Sigmoid colon (tissue), 7 donors: ENCODE measurements around the gene PREB. TPM values are rescaled to one million over a fixed set of nuclear protein-coding genes. Genes with fewer than 3 reads are reported as not detected.

Source experiments
- DNase-seq: peaks from one replicate; pipeline ENCODE4 v3.0.0-alpha.2; 2019
- H3K27ac ChIP-seq, 4 donors: fragments of 200-600 bp; sonication (generic); one replicate each; pipeline ENCODE4 v1.5.1; 2016 to 2019; ENCODE audit warnings: mild to moderate bottlenecking in 1 of 4
- H3K27me3 ChIP-seq, 3 donors: fragments of 200-600 bp; sonication (generic); one replicate each; pipeline ENCODE4 v1.5.1; 2019; ENCODE audit warnings: mild to moderate bottlenecking in 1 of 3
- H3K36me3 ChIP-seq, 4 donors: fragments of 200-600 bp; sonication (generic); one replicate each; pipeline ENCODE4 v1.5.1; 2016 to 2019
- H3K4me1 ChIP-seq, 4 donors: fragments of 200-600 bp; sonication (generic); one replicate each; pipeline ENCODE4 v1.5.1; 2017 to 2019
- H3K4me3 ChIP-seq, 4 donors: fragments of 200-600 bp; sonication (generic); one replicate each; pipeline ENCODE4 v1.5.1; 2017 to 2019; ENCODE audit warnings: mild to moderate bottlenecking in 2 of 4, moderate library complexity in 1 of 4
- H3K9me3 ChIP-seq, 4 donors: fragments of 200-600 bp in 3 of 4; sonication (generic) in 3 of 4; one replicate each; pipeline versions ENCODE4 v1.5.1 to v1.6.1; 2013 to 2019
- CTCF ChIP-seq, 4 experiments: fragments of 450-650 bp in 3 of 4; fragments of 200-600 bp in 1 of 4; IDR thresholded peaks; one replicate each; pipeline ENCODE4 v1.5.1; 2016 to 2019; ENCODE audit warnings: antibody characterized with exemption in 4 of 4, mild to moderate bottlenecking in 3 of 4, moderate library complexity in 2 of 4
- EP300 ChIP-seq, 4 donors: sonication (generic); formaldehyde crosslinking; IDR thresholded peaks; one replicate each; pipeline ENCODE4 v1.6.1; 2017; ENCODE audit warnings: antibody characterized with exemption in 4 of 4
- POLR2A ChIP-seq, 2 donors: fragments of 450-650 bp; IDR thresholded peaks; one replicate each; pipeline ENCODE4 v1.6.1; 2016; ENCODE audit warnings: antibody characterized with exemption in 2 of 2, mild to moderate bottlenecking in 2 of 2, moderate library complexity in 2 of 2
- POLR2AphosphoS5 ChIP-seq, 4 donors: sonication (generic); formaldehyde crosslinking; IDR thresholded peaks; one replicate each; pipeline ENCODE4 v1.6.1; 2017; ENCODE audit warnings: antibody characterized with exemption in 4 of 4
- whole genome bisulfite sequencing, 2 donors: extraction: QIAGEN DNeasy Blood & Tissue Kit; methylation state at CpG; one replicate each; pipeline ENCODE4 v1.1.7; 2013; 5-methylcytosine and 5-hydroxymethylcytosine counted together
- intact Hi-C: fragments of 100-400 bp; cut with DNase I; formaldehyde crosslinking; loops from one replicate; pipeline ENCODE4 v1.15.1; 2023
- polyA plus RNA-seq, 3 donors: library from polyadenylated mRNA; stranded (reverse); fragments of 200-250 nt; gene quantifications; one replicate each; pipeline ENCODE4 v1.2.3, GENCODE V29; 2013
- total RNA-seq, 4 donors: library from RNA; depleted of rRNA; stranded (reverse); fragments of >200 nt; gene quantifications; one replicate each; pipeline ENCODE4 v1.1.0, GENCODE V29; 2016
- donor health status: healthy with polysubstance abuse.
- donor health status: Bipolar disorder and iron deficiency.
- donor health status: healthy.

PREB gene
- total and polyA plus RNA-seq, 7 donors = 28.2 to 58.5 (median 49.3) TPM

GRCh38 chr2:27109083-27109482 lies 25.4 kb downstream of the PREB start:
- Histone ChIP-seq H3K4me1 (no peaks in the 10 kb centered on the region), H3K27ac (no peak overlapping the region), H3K36me3 (no peaks in the 10 kb centered on the region), H3K27me3 (peaks cover 0 to 23% (median 0%) of the 10 kb centered on the region in 3 donors), H3K9me3 (no peaks in the 10 kb centered on the region), H3K4me3 (no peak overlapping the region)
- intact Hi-C loops = no loop called here
- 92 to 96% methylated on average over 3 of the region's 3 CpGs for WGBS, 2 donors
- no peak for DNase-seq
- TF ChIP-seq EP300 (IDR thresholded peaks at IDR 0.05) = no peak
- no peak for TF ChIP-seq POLR2A (IDR thresholded peaks at IDR 0.05)
- TF ChIP-seq POLR2AphosphoS5 (IDR thresholded peaks at IDR 0.05) = no peak
- TF ChIP-seq CTCF (IDR thresholded peaks at IDR 0.05) = no peak

GRCh38 chr2:27108221-27108620 lies 26.2 kb downstream of the PREB start:
- intact Hi-C loops = no loop called here
- no peak for DNase-seq
- Histone ChIP-seq H3K27ac (no peak overlapping the region), H3K4me1 (no peaks in the 10 kb centered on the region), H3K4me3 (no peak overlapping the region), H3K9me3 (no peaks in the 10 kb centered on the region), H3K27me3 (peaks cover 0 to 30% (median 0%) of the 10 kb centered on the region in 3 donors), H3K36me3 (no peaks in the 10 kb centered on the region)
- WGBS, 2 donors = 83 to 94% methylated on average over 2 of the region's 2 CpGs
- TF ChIP-seq POLR2A (IDR thresholded peaks at IDR 0.05) (no peak), CTCF (IDR thresholded peaks at IDR 0.05) (no peak), EP300 (IDR thresholded peaks at IDR 0.05) (no peak)

GRCh38 chr2:27105981-27106380 lies 28.5 kb downstream of the PREB start:
- 76 to 81% methylated on average over 3 of the region's 3 CpGs for WGBS, 2 donors
- DNase-seq = no peak
- Histone ChIP-seq H3K4me3 (no peak overlapping the region), H3K27me3 (peaks cover 0 to 30% (median 0%) of the 10 kb centered on the region in 3 donors), H3K9me3 (no peaks in the 10 kb centered on the region), H3K27ac (no peak overlapping the region), H3K4me1 (no peaks in the 10 kb centered on the region), H3K36me3 (no peaks in the 10 kb centered on the region)
- intact Hi-C loops = no loop called here
- no peak for TF ChIP-seq CTCF (IDR thresholded peaks at IDR 0.05)
- no peak for TF ChIP-seq POLR2A (IDR thresholded peaks at IDR 0.05)
- no peak for TF ChIP-seq EP300 (IDR thresholded peaks at IDR 0.05)
- no peak for TF ChIP-seq POLR2AphosphoS5 (IDR thresholded peaks at IDR 0.05)

- Histone ChIP-seq H3K27me3 (peaks cover 0 to 27% (median 0%) of the 10 kb centered on the region in 3 donors), H3K4me3 (no peak overlapping the region), H3K36me3 (no peaks in the 10 kb centered on the region), H3K9me3 (no peaks in the 10 kb centered on the region), H3K27ac (no peak overlapping the region), H3K4me1 (no peaks in the 10 kb centered on the region)
- DNase-seq = no peak
- 84 to 92% methylated on average over 5 of the region's 5 CpGs for WGBS, 2 donors
- intact Hi-C loops = no loop called here
- TF ChIP-seq EP300 (IDR thresholded peaks at IDR 0.05) = no peak
- no peak for TF ChIP-seq POLR2A (IDR thresholded peaks at IDR 0.05)
- no peak for TF ChIP-seq CTCF (IDR thresholded peaks at IDR 0.05)
- no peak for TF ChIP-seq POLR2AphosphoS5 (IDR thresholded peaks at IDR 0.05)
Observed at GRCh38 chr2:27102329-27102728, 32.1 kb downstream of the PREB start.

- intact Hi-C loops = no loop called here
- Histone ChIP-seq H3K9me3 (no peaks in the 10 kb centered on the region), H3K36me3 (no peaks in the 10 kb centered on the region), H3K4me3 (no peak overlapping the region), H3K27me3 (peaks cover 0 to 17% (median 0%) of the 10 kb centered on the region in 3 donors), H3K4me1 (peaks cover 0 to 12% (median 6%) of the 10 kb centered on the region in 4 donors), H3K27ac (no peak overlapping the region)
- WGBS, 2 donors = 90 to 92% methylated on average over 10 of the region's 10 CpGs
- TF ChIP-seq POLR2AphosphoS5 (IDR thresholded peaks at IDR 0.05) = no peak
- no peak for TF ChIP-seq POLR2A (IDR thresholded peaks at IDR 0.05)
- no peak for TF ChIP-seq CTCF (IDR thresholded peaks at IDR 0.05)
- no peak for TF ChIP-seq EP300 (IDR thresholded peaks at IDR 0.05)
- no peak for DNase-seq
Observed at GRCh38 chr2:27100036-27100435, 34.4 kb downstream of the PREB start.
